ENCODE data around the gene DCTN1. TPM values are rescaled to one million over a fixed set of nuclear protein-coding genes. Genes with fewer than 3 reads are reported as not detected.

The DCTN1 gene
- total RNA-seq = 202 and 203 TPM in 2 replicates

GRCh38 chr2:74379851-74380789 is at the start of gene DCTN1:
DCTN1 (minus strand) TSS chr2:74380311; CDS start chr2:74380037, 274 bp downstream.

GRCh38 chr2:74421221-74421870 is 41.2 kb upstream of the DCTN1 start, which contains the start of the genes C2orf81 and WDR54:
C2orf81 (minus strand) TSS chr2:74421619; CDS start chr2:74421560, 59 bp downstream.
WDR54 (plus strand) TSS chr2:74421730; CDS start chr2:74422154, 424 bp downstream.

DNA sequence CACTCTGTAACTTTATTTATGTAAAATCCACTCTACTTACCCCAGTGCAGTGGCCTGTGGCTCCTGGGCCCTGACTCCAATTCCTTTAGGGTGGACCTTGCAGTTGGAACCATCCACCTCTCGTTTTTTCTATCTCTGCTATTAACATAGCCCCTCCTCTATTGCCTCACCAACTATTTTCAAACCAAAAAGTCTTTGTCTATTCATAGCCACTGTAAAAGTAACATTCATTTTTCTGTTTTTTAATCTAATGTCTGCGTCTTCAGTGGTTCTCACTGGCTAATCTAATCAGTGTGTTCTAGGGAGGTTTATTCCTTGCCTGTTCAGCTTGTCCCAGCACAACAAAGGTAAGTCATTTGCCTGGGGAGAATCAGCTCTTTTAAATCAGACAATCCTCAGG is 36.8 kb downstream of the DCTN1 start, which contains the start of gene SLC4A5:
Gene SLC4A5, minus strand, starts transcription at position 101 of the 400 bp plus-strand sequence. CDS start 28,393 bp downstream, outside the sequence.

Other genes with a start within 250 kb of the DCTN1 start
- gene BOLA3, start 232.4 kb downstream of the DCTN1 start, total RNA-seq = 29.0 and 63.6 TPM in 2 replicates
- 90.3 and 108 TPM in 2 replicates for gene MOB1A, start 201.4 kb downstream of the DCTN1 start, total RNA-seq
- gene MTHFD2, start 181.7 kb downstream of the DCTN1 start, total RNA-seq = 147 and 170 TPM in 2 replicates
- under 0.01 TPM in 1 of 2 replicates, not detected in the other for gene SLC4A5, start 36.9 kb downstream of the DCTN1 start, total RNA-seq
- gene C2orf81, start 41.3 kb upstream of the DCTN1 start, total RNA-seq = 0.58 and 1.1 TPM in 2 replicates
- gene WDR54, start 41.4 kb upstream of the DCTN1 start, total RNA-seq = 38.6 and 76.1 TPM in 2 replicates
- gene RTKN, start 61.6 kb upstream of the DCTN1 start, total RNA-seq = 10.2 and 13.5 TPM in 2 replicates
- gene INO80B, start 74.8 kb upstream of the DCTN1 start, total RNA-seq = 7.1 and 16.3 TPM in 2 replicates
- 39.1 and 58.9 TPM in 2 replicates for gene WBP1, start 78.1 kb upstream of the DCTN1 start, total RNA-seq
- gene MOGS, start 85.1 kb upstream of the DCTN1 start, total RNA-seq = 65.7 and 82.4 TPM in 2 replicates
- 37.5 and 47.0 TPM in 2 replicates for gene MRPL53, start 92.4 kb upstream of the DCTN1 start, total RNA-seq
- gene CCDC142, start 102.7 kb upstream of the DCTN1 start, total RNA-seq = 18.0 and 22.3 TPM in 2 replicates
- gene TTC31, start 102.8 kb upstream of the DCTN1 start, total RNA-seq = 10.7 and 14.6 TPM in 2 replicates
- gene LBX2, start 119.3 kb upstream of the DCTN1 start, total RNA-seq = 2.1 and 2.8 TPM in 2 replicates
- 20.3 and 25.9 TPM in 2 replicates for gene PCGF1, start 127.4 kb upstream of the DCTN1 start, total RNA-seq
- gene TLX2, start 134.1 kb upstream of the DCTN1 start, total RNA-seq = under 0.01 TPM in 1 of 2 replicates, not detected in the other
- not detected in 2 replicates for gene DQX1, start 145.9 kb upstream of the DCTN1 start, total RNA-seq
- gene AUP1, start 149.4 kb upstream of the DCTN1 start, total RNA-seq = 104 and 110 TPM in 2 replicates
- gene HTRA2, start 149.6 kb upstream of the DCTN1 start, total RNA-seq = 44.8 and 51.2 TPM in 2 replicates
- 147 and 384 TPM in 2 replicates for gene LOXL3, start 173.6 kb upstream of the DCTN1 start, total RNA-seq
- gene DOK1, start 174.4 kb upstream of the DCTN1 start, total RNA-seq = 74.6 and 108 TPM in 2 replicates

Measured in regular cardiac myocyte (primary cell).